Measurements from ENCODE around the gene SORT1. TPM values are rescaled to one million over a fixed set of nuclear protein-coding genes. Genes with fewer than 3 reads are reported as not detected.

Gene SORT1
- total and polyA plus RNA-seq, 2 of the 8 experiments (the other 6 are each of a cell fraction or from before 2014, with no cell fraction given): 18.7 to 69.6 TPM

GRCh38 chr1:109282952-109283747 is 114.6 kb downstream of the SORT1 start, which contains the start of gene PSRC1:
PSRC1 (minus strand) TSS chr1:109283145.
- Histone ChIP-seq H2BK12ac (ENCODE audit: low read depth, low read length) (peak within 1 kb of the TSS; percentile 60; the same call in 1 of the 2 replicates), H3K18ac (ENCODE audit: extremely low read depth, low read length) (peak within 1 kb of the TSS; percentile 88), H3K4me2 (ENCODE audit: insufficient read depth in 1 of 2, low read depth in 2 of 2, low read length in 2 of 2) (peak within 1 kb of the TSS; percentile 84 to 91), H3K4me1 (replicated peaks in 1 of 4; ENCODE audit: control insufficient read depth in 3 of 4, insufficient read depth in 4 of 4, low read length in 3 of 4) (peaks cover 8 to 11% (median 10%) of the 10 kb centered on the region in 4 experiments), H3K9ac (replicated peaks in 1 of 4; ENCODE audit: extremely low read depth in 1 of 4, low read depth in 3 of 4, low read length in 3 of 4) (peak within 1 kb of the TSS; percentile 55 to 81 (median 67)), H3K79me1 (ENCODE audit: low read depth, low read length) (peaks cover 7% of the 10 kb centered on the region), H4K91ac (replicated peaks; ENCODE audit: insufficient read length, low read length) (peak within 1 kb of the TSS; percentile 78), H3K4ac (replicated peaks; ENCODE audit: insufficient read length, low read depth, low read length) (peak within 1 kb of the TSS; percentile 69), H3K9me3 (ENCODE audit: insufficient read depth in 2 of 2, low read depth in 1 of 2, low read length in 1 of 2) (no peaks in the 10 kb centered on the region), H3K4me3 (ENCODE audit: extremely low read depth in 1 of 4, insufficient read depth in 2 of 4, low read depth in 3 of 4, low read length in 4 of 4) (peak within 1 kb of the TSS; percentile 54 to 95 (median 86)), H2BK120ac (replicated peaks; ENCODE audit: low read depth, low read length) (peak within 1 kb of the TSS; percentile 21), H3K36me3 (ENCODE audit: control insufficient read depth in 2 of 4, insufficient read depth in 4 of 4, low read length in 3 of 4) (peaks cover 10 to 22% (median 16%) of the 10 kb centered on the region in 4 experiments; a peak in 6 of 8 replicates), H2BK5ac (ENCODE audit: low read depth, low read length) (peak within 1 kb of the TSS; percentile 90), H4K8ac (ENCODE audit: extremely low read depth, insufficient read depth, low read length) (peak within 1 kb of the TSS; percentile 82), H2AFZ (ENCODE audit: low read length) (peak within 1 kb of the TSS; percentile 80; the same call in 1 of the 2 replicates), H3K56ac (replicated peaks; ENCODE audit: insufficient read length, low read depth, low read length) (peak within 1 kb of the TSS; percentile 7), H3K14ac (ENCODE audit: insufficient read length) (no peak within 1 kb of the TSS), H4K5ac (ENCODE audit: insufficient read length, low read depth, low read length) (peak within 1 kb of the TSS; percentile 91), H3K23me2 (ENCODE audit: low read depth, low read length) (peaks cover 12% of the 10 kb centered on the region), H2BK20ac (ENCODE audit: low read length) (no peak within 1 kb of the TSS), H2BK15ac (ENCODE audit: low read length) (0 out of 2 replicates have a peak within 1 kb of the TSS, but pooled peaks have one; percentile 76), H3K23ac (ENCODE audit: insufficient read length) (no peak within 1 kb of the TSS), H3K79me2 (ENCODE audit: control insufficient read depth in 1 of 2, insufficient read depth in 2 of 2, low read length in 2 of 2) (peaks cover 0 to 16% of the 10 kb centered on the region in 2 experiments; a peak in 3 of 4 replicates), H3K27ac (ENCODE audit: low read depth, low read length) (peak within 1 kb of the TSS; percentile 87), H3K27me3 (replicated peaks in 1 of 4; ENCODE audit: control insufficient read depth in 3 of 4, extremely low read depth in 1 of 4, insufficient read depth in 3 of 4, low read length in 3 of 4) (no peaks in the 10 kb centered on the region), H2AK5ac (ENCODE audit: low read depth, low read length) (peak within 1 kb of the TSS; percentile 70; the same call in 1 of the 2 replicates), H4K20me1 (replicated peaks in 1 of 2; ENCODE audit: control insufficient read depth in 1 of 2, insufficient read depth in 2 of 2, low read length in 2 of 2) (no peaks in the 10 kb centered on the region)
- FAIRE-seq (no peak), DNase-seq (ENCODE audit: low read depth in 1 of 2, low spot score in 2 of 2) (peak; percentile 81 to 96)
- POLR2A ChIA-PET (ENCODE audit: partially characterized antibody): interaction anchor here (0.8 to 2.3 kb wide), 17 partner anchors 9 to 536 kb away, joined by 3 to 18 read pairs (median 4); partner anchors contain the start of genes MYBPHL, SARS1, SORT1 and STXBP3
- CTCF ChIA-PET (ENCODE audit: partially characterized antibody): interaction anchor here (0.6 to 3.0 kb wide), 12 partner anchors 18 to 337 kb away, joined by 3 to 30 read pairs (median 4); partner anchors contain the start of genes CYB561D1 and SORT1
- WGBS, 2 experiments (ENCODE audit: extremely low coverage in 1 of 2, insufficient coverage in 1 of 2, insufficient read length in 1 of 2, insufficient replicate concordance in 2 of 2, low coverage in 1 of 2, low lambda C conversion rate in 2 of 2, missing lambda C conversion rate in 1 of 2): 4% methylated on average over 50 of the region's 56 CpGs; no CpG with 5 or more reads in 1 of the 2 experiments
- TF ChIP-seq RAD21 (IDR thresholded peaks at IDR 0.05 in 1 of 2, conservative IDR thresholded peaks at IDR 0.05 in 1 of 2; ENCODE audit: low read depth in 2 of 2, low read length in 2 of 2) (no peak), BRCA1 (IDR thresholded peaks at IDR 0.05; ENCODE audit: low read depth, low read length) (no peak), YY1 (IDR thresholded peaks at IDR 0.05; ENCODE audit: low read depth, low read length) (no peak; the same call in 1 of the 2 replicates), KDM4A (IDR thresholded peaks at IDR 0.05; ENCODE audit: low read depth, low read length, severe bottlenecking) (no peak), RXRA (IDR thresholded peaks at IDR 0.05; ENCODE audit: insufficient read depth, low read depth, low read length) (no peak), TCF12 (IDR thresholded peaks at IDR 0.05; ENCODE audit: low read depth, low read length) (no peak), CBX8 (IDR thresholded peaks at IDR 0.05; ENCODE audit: borderline replicate concordance, low read depth, low read length) (no peak), TBP (IDR thresholded peaks at IDR 0.05; ENCODE audit: low read depth, low read length) (peak; percentile 73), TEAD4 (IDR thresholded peaks at IDR 0.05; ENCODE audit: low read depth, low read length) (no peak), CBX5 (IDR thresholded peaks at IDR 0.05; ENCODE audit: low read depth, low read length) (no peak), BACH1 (IDR thresholded peaks at IDR 0.05; ENCODE audit: low read length) (no peak), CEBPB (IDR thresholded peaks at IDR 0.05; ENCODE audit: low read depth, low read length) (no peak)
